Neural progenitor cell (in vitro differentiated cells): ENCODE data around the gene PCSK5.

Source experiments
- EZH2 ChIP-seq: fragments of 200-600 bp; sonication (generic); IDR thresholded peaks from 2 replicates; pipeline ENCODE4 v1.6.1; 2017; ENCODE audit warnings: antibody characterized with exemption, mild to moderate bottlenecking, moderate library complexity
- EZH2phosphoT487 ChIP-seq: fragments of 200-600 bp; sonication (generic); IDR thresholded peaks from 2 replicates; pipeline ENCODE4 v1.6.1; 2017; ENCODE audit warnings: antibody characterized with exemption
- TF ChIP-seq, protein P1 (sequence below): fragments of 200-600 bp; sonication (generic); IDR thresholded peaks from 2 replicates; pipeline ENCODE4 v1.5.1; 2017; ENCODE audit warnings: antibody characterized with exemption, mild to moderate bottlenecking

DNA sequence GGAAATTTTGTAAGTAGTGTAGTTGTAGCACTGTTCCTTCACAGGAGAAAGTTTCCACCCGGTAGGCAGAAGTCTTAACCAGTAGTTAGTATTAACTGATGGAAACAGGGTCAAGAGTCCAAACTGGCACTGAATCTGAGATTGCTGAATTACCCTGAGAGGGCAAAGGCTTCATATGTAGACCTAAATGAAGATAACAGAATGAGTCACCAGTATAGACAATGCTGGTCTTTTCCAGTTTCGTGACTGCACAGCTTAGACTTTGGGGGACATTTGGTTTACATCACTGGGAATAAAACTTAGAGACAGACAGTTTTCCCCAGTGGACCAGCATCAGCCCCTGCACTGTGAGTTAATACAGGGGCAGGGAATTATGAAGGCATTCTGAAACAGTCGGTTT, 60.5 kb downstream of the PCSK5 start:
- TF ChIP-seq EZH2 = no peak
- TF ChIP-seq, protein P1, sequence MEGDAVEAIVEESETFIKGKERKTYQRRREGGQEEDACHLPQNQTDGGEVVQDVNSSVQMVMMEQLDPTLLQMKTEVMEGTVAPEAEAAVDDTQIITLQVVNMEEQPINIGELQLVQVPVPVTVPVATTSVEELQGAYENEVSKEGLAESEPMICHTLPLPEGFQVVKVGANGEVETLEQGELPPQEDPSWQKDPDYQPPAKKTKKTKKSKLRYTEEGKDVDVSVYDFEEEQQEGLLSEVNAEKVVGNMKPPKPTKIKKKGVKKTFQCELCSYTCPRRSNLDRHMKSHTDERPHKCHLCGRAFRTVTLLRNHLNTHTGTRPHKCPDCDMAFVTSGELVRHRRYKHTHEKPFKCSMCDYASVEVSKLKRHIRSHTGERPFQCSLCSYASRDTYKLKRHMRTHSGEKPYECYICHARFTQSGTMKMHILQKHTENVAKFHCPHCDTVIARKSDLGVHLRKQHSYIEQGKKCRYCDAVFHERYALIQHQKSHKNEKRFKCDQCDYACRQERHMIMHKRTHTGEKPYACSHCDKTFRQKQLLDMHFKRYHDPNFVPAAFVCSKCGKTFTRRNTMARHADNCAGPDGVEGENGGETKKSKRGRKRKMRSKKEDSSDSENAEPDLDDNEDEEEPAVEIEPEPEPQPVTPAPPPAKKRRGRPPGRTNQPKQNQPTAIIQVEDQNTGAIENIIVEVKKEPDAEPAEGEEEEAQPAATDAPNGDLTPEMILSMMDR = no peak
- TF ChIP-seq EZH2phosphoT487 = no peak
